Cardiac fibroblast (primary cell): ENCODE results near the gene BCL7C.
A peak's percentile ranks its signal among the peaks of the same experiment; 100 is the strongest.

Experiments used
- DNase-seq, 2 donors: peaks; one replicate each; pipeline versions ENCODE4 v3.0.0 to v3.0.0-alpha.2; 2010; ENCODE audit warnings: low read depth in 2 of 2
- H3K4me3 ChIP-seq, 2 donors: replicated peaks in 1 of 2; 1 replicate in 1 of 2; 2 replicates in 1 of 2; pipeline ENCODE4 v1.5.1; 2011; ENCODE audit warnings: low read depth in 2 of 2, low read length in 2 of 2, mild to moderate bottlenecking in 2 of 2, moderate library complexity in 1 of 2
- TF ChIP-seq, protein P1 (sequence below): IDR thresholded peaks from one replicate; pipeline ENCODE4 v1.5.1; 2011; ENCODE audit warnings: low read depth, mild to moderate bottlenecking, low read length, inconsistent platforms

The BCL7C gene

DNA sequence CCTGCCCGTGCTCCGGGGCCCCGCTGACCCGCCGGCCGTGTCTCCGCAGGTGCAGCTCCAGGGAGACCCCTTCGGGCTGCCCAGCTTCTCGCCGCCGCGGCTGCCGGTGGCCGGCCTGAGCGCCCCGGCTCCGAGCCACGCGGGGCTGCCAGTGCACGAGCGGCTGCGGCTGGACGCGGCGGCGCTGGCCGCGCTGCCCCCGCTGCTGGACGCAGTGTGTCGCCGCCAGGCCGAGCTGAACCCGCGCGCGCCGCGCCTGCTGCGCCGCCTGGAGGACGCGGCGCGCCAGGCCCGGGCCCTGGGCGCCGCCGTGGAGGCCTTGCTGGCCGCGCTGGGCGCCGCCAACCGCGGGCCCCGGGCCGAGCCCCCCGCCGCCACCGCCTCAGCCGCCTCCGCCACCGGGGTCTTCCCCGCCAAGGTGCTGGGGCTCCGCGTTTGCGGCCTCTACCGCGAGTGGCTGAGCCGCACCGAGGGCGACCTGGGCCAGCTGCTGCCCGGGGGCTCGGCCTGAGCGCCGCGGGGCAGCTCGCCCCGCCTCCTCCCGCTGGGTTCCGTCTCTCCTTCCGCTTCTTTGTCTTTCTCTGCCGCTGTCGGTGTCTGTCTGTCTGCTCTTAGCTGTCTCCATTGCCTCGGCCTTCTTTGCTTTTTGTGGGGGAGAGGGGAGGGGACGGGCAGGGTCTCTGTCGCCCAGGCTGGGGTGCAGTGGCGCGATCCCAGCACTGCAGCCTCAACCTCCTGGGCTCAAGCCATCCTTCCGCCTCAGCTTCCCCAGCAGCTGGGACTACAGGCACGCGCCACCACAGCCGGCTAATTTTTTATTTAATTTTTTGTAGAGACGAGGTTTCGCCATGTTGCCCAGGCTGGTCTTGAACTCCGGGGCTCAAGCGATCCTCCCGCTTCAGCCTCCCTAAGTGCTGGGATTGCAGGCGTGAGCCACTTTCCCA lies 8.4 kb upstream of the BCL7C start:
- TF ChIP-seq, protein P1, sequence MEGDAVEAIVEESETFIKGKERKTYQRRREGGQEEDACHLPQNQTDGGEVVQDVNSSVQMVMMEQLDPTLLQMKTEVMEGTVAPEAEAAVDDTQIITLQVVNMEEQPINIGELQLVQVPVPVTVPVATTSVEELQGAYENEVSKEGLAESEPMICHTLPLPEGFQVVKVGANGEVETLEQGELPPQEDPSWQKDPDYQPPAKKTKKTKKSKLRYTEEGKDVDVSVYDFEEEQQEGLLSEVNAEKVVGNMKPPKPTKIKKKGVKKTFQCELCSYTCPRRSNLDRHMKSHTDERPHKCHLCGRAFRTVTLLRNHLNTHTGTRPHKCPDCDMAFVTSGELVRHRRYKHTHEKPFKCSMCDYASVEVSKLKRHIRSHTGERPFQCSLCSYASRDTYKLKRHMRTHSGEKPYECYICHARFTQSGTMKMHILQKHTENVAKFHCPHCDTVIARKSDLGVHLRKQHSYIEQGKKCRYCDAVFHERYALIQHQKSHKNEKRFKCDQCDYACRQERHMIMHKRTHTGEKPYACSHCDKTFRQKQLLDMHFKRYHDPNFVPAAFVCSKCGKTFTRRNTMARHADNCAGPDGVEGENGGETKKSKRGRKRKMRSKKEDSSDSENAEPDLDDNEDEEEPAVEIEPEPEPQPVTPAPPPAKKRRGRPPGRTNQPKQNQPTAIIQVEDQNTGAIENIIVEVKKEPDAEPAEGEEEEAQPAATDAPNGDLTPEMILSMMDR = no peak

DNA sequence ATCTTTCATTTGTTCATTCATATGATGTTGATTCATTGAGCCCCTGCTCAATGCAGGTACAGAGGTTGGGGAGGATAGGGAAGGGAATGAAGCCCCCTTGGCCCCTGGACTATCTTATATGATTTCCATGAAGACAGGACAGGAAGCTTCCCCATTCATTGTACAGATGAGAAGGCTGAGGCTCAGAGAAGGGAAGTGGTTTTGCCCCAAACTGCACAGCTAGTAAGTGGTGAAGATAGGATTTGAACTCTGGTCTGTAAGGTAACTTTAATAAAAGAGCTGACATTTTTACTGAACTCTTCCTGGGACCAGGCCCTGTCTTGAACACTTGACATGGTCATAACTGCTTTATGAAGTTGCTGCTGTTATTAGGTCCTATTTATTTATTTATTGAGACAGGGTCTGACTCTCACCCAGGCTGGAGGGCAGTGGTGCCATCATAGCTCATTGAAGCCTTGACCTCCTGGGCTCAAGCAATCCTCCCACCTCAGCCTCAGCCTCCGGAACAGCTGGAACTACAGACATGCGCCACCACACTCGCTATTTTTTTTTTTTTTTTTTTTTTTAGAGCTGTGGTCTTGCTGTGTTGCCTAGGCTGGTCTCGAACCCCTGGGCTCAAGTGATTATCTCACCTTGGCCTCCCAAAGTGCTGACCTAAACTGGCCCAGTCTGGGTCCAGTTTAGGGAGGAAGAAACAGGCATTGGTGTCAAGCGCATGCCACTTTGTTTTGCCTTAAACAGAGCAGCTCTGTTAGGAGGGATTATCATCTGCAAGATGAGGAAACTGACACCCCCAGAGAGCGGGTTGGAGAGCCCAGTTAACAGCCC lies 7.5 kb upstream of the BCL7C start:
- peak overlapping the region; percentile 34 to 39 for H3K4me3 ChIP-seq
- peak in 1 of 2 donors; percentile 13 for DNase-seq
- TF ChIP-seq, protein P1 = no peak

More for the DNA sequence above, 8.4 kb upstream of the BCL7C start:
- peak overlapping the region; percentile 34 to 50 for H3K4me3 ChIP-seq
- DNase-seq = peak; percentile 59 to 73

DNA sequence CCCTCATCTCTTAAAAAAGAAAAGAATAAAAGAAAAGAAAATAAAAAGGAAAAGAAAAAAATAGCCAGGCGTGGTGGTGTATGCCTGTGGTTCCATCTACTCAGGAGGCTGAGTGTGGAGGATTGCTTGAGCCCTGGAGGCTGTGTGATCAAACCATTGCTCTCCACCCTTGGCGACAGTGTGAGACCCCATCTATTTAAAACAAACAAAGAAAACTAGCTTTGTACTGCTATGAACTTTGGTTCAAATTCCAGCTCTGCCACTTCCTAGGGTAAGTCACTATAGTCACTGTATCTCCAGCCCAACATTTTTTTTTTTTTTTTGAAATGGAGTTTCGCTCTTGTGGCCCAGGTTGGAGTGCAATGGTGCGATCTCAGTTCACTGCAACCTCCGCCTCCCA lies 6.7 kb upstream of the BCL7C start:
- DNase-seq = no peak
- no peak overlapping the region for H3K4me3 ChIP-seq
- TF ChIP-seq, protein P1 = no peak

DNA sequence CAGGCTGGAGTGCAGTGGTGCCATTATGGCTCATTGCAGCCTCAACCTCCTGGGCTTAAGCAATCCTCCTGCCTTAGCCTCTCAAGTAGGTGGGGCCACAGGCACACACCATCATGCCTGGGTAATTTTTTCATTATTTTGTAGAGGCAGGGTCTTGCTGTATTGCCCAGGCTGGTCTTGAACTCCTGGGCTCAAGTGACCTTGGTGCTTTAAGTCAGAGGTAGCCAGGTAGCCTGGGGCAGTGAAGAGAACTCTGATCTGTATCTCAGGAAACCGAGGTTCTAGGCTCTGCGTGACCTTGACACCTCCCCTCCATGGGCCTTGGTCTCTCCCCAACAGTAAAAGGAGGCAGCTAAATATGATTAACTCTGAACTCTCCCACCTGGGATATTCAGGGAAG lies 5.9 kb upstream of the BCL7C start:
- DNase-seq = no peak
- TF ChIP-seq, protein P1 = no peak
- no peak overlapping the region for H3K4me3 ChIP-seq

DNA sequence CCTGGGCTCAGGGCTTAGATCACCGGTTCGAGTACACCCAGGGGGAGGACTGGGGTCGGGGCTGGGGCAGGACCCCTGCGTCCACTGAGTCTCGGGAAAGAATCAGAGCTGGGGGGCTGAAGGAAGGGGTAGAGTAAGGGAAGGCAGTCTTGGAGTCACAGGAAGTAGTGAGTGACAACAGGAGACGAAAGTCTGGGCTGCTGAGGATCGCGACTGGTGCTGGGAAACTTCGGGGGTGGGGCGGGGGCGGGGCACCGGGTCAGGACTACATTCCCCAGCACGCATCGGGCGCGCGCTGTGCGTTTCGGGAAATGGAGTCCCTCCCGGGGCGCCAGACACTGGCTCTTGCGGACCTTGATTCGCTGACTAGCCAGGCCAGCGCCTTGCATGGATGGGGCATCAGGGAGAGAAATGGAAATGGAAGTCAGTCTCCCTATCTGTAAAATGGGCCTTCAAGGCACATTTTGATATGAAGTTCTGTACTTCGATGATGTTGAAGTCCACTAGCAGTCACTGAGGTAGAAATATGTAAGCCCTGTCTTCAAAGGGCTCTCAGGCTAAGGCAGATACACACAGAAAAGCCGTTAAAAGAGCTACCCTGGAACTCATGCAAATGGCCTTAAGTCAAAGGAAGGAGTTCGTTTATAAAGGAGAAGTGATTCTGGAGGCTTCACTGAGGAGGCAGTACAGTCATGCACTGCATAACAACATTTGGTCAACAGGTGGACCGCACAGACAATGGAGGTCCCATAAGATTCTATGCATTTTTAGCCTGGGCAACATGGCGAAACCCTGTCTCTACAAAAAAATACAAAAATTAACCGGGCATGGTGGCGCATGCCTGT lies 3.2 kb upstream of the BCL7C start:
- H3K4me3 ChIP-seq = peak overlapping the region; percentile 54 to 61
- TF ChIP-seq, protein P1 = no peak
- peak; percentile 92 for DNase-seq

DNA sequence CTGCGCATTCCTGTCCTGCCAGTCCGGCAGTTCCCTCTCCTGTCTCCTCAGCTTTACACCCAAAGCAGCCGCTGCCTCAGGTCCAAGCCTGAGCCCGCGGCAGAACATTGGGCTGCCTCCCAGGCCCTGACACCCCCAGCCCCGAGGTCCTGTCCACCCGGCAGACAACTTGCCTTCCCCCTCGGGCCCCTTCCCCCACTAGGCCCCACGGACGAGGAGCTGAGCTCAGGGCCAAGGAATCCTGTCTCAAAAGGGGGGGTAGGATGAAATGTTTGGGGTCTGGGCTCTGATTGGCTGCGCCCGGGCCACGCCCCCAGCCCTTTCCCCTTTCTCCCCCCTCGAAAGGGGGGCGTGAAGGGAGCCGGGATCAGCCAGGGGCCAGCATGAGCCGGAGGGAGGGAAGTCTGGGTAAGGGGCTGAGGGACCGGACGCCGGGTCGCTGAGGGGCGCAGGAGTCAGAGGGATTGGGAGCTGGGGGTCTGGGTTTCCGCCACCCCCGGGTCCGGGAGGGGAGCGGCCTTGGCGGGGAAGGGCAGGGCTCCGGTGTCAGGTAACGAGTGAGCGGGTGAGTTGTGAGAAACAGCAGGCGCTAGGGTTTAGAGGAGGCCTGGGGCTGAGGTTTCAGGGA lies 2.5 kb upstream of the BCL7C start, which contains the start of gene CTF1:
Gene CTF1, plus strand, starts transcription at position 354 of the 628 bp plus-strand sequence. Its CDS starts 30 bp downstream, at position 384.
- DNase-seq = peak; percentile 84 to 87
- TF ChIP-seq, protein P1 = no peak
- H3K4me3 ChIP-seq = peak within 1 kb of the TSS; percentile 54 to 61
